ENCODE results near the gene RCAN2.

RCAN2 gene

GRCh38 chr6:46510651-46511050, 19.4 kb upstream of the RCAN2 start:
- Histone ChIP-seq H3K27ac (ENCODE audit: low read depth, low read length) (no peak overlapping the region), H3K4me3 (ENCODE audit: low read length) (no peak overlapping the region)
- no peak for DNase-seq

GRCh38 chr6:46509981-46510510, 18.8 kb upstream of the RCAN2 start:
- no peak for DNase-seq
- Histone ChIP-seq H3K36me3 (ENCODE audit: control insufficient read depth, insufficient read depth, low read length) (no peaks in the 10 kb centered on the region), H3K56ac (ENCODE audit: low read length) (no peak overlapping the region), H4K5ac (ENCODE audit: low read length) (no peak overlapping the region), H3K18ac (ENCODE audit: low read length) (no peak overlapping the region), H3K9ac (ENCODE audit: low read length) (no peak overlapping the region), H2BK15ac (replicated peaks; ENCODE audit: low read depth) (no peak overlapping the region), H3K4ac (ENCODE audit: low read depth, low read length) (no peak overlapping the region), H3K4me1 (ENCODE audit: control insufficient read depth, low read depth, low read length) (no peaks in the 10 kb centered on the region), H3K4me3 (ENCODE audit: low read length) (no peak overlapping the region), H4K8ac (ENCODE audit: low read depth, low read length) (no peak overlapping the region), H2BK5ac (ENCODE audit: low read length) (no peak overlapping the region), H3K4me2 (ENCODE audit: low read length) (no peak overlapping the region), H3K27ac (ENCODE audit: low read depth, low read length) (no peak overlapping the region), H3K27me3 (ENCODE audit: insufficient read depth, low read length, poor library complexity) (no peaks in the 10 kb centered on the region), H3K79me1 (ENCODE audit: low read length) (no peaks in the 10 kb centered on the region), H2BK120ac (ENCODE audit: low read depth, low read length) (no peak overlapping the region), H3K23ac (ENCODE audit: low read length) (no peak overlapping the region), H2AK5ac (ENCODE audit: low read length) (no peak overlapping the region), H3K79me2 (ENCODE audit: control insufficient read depth, insufficient read depth, low read length) (no peaks in the 10 kb centered on the region)
- WGBS (ENCODE audit: extremely low coverage, insufficient coverage, low lambda C conversion rate): no CpG with 5 or more reads among the region's 4 CpGs

More at GRCh38 chr6:46510651-46511050, 19.4 kb upstream of the RCAN2 start:
- Histone ChIP-seq H3K4me2 (ENCODE audit: low read length) (no peak overlapping the region), H3K56ac (ENCODE audit: low read length) (no peak overlapping the region), H2AK5ac (ENCODE audit: low read length) (no peak overlapping the region), H3K27me3 (ENCODE audit: insufficient read depth, low read length, poor library complexity) (no peaks in the 10 kb centered on the region), H3K4ac (ENCODE audit: low read depth, low read length) (no peak overlapping the region), H2BK15ac (replicated peaks; ENCODE audit: low read depth) (no peak overlapping the region), H3K23ac (ENCODE audit: low read length) (no peak overlapping the region), H4K5ac (ENCODE audit: low read length) (no peak overlapping the region), H3K4me1 (ENCODE audit: control insufficient read depth, low read depth, low read length) (no peaks in the 10 kb centered on the region), H3K79me1 (ENCODE audit: low read length) (no peaks in the 10 kb centered on the region), H3K36me3 (ENCODE audit: control insufficient read depth, insufficient read depth, low read length) (no peaks in the 10 kb centered on the region), H4K8ac (ENCODE audit: low read depth, low read length) (no peak overlapping the region), H3K79me2 (ENCODE audit: control insufficient read depth, insufficient read depth, low read length) (no peaks in the 10 kb centered on the region), H2BK120ac (ENCODE audit: low read depth, low read length) (no peak overlapping the region), H3K9ac (ENCODE audit: low read length) (no peak overlapping the region), H3K18ac (ENCODE audit: low read length) (no peak overlapping the region), H2BK5ac (ENCODE audit: low read length) (no peak overlapping the region)

- Histone ChIP-seq H2AK5ac (ENCODE audit: low read length) (no peak overlapping the region), H3K79me1 (ENCODE audit: low read length) (no peaks in the 10 kb centered on the region), H3K79me2 (ENCODE audit: control insufficient read depth, insufficient read depth, low read length) (no peaks in the 10 kb centered on the region), H3K36me3 (ENCODE audit: control insufficient read depth, insufficient read depth, low read length) (no peaks in the 10 kb centered on the region), H3K18ac (ENCODE audit: low read length) (no peak overlapping the region), H3K27ac (ENCODE audit: low read depth, low read length) (no peak overlapping the region), H3K4me1 (ENCODE audit: control insufficient read depth, low read depth, low read length) (no peaks in the 10 kb centered on the region), H4K8ac (ENCODE audit: low read depth, low read length) (no peak overlapping the region), H3K4me2 (ENCODE audit: low read length) (no peak overlapping the region), H2BK15ac (replicated peaks; ENCODE audit: low read depth) (no peak overlapping the region), H3K23ac (ENCODE audit: low read length) (no peak overlapping the region), H3K27me3 (ENCODE audit: insufficient read depth, low read length, poor library complexity) (no peaks in the 10 kb centered on the region), H3K4me3 (ENCODE audit: low read length) (no peak overlapping the region), H4K5ac (ENCODE audit: low read length) (no peak overlapping the region), H3K4ac (ENCODE audit: low read depth, low read length) (no peak overlapping the region), H3K9ac (ENCODE audit: low read length) (no peak overlapping the region), H3K56ac (ENCODE audit: low read length) (no peak overlapping the region), H2BK120ac (ENCODE audit: low read depth, low read length) (no peak overlapping the region), H2BK5ac (ENCODE audit: low read length) (no peak overlapping the region)
- no peak for DNase-seq
- no CpG with 5 or more reads among the region's 4 CpGs for WGBS (ENCODE audit: extremely low coverage, insufficient coverage, low lambda C conversion rate)
Measured at GRCh38 chr6:46509063-46509462, 17.8 kb upstream of the RCAN2 start.

- Histone ChIP-seq H3K27me3 (ENCODE audit: insufficient read depth, low read length, poor library complexity) (no peaks in the 10 kb centered on the region), H3K4me2 (ENCODE audit: low read length) (no peak overlapping the region), H4K5ac (ENCODE audit: low read length) (no peak overlapping the region), H3K4ac (ENCODE audit: low read depth, low read length) (no peak overlapping the region), H3K23ac (ENCODE audit: low read length) (no peak overlapping the region), H3K27ac (ENCODE audit: low read depth, low read length) (no peak overlapping the region), H3K79me2 (ENCODE audit: control insufficient read depth, insufficient read depth, low read length) (no peaks in the 10 kb centered on the region), H3K9ac (ENCODE audit: low read length) (no peak overlapping the region), H3K79me1 (ENCODE audit: low read length) (no peaks in the 10 kb centered on the region), H3K56ac (ENCODE audit: low read length) (no peak overlapping the region), H2AK5ac (ENCODE audit: low read length) (no peak overlapping the region), H3K18ac (ENCODE audit: low read length) (no peak overlapping the region), H2BK120ac (ENCODE audit: low read depth, low read length) (no peak overlapping the region), H2BK15ac (replicated peaks; ENCODE audit: low read depth) (no peak overlapping the region), H4K8ac (ENCODE audit: low read depth, low read length) (no peak overlapping the region), H3K4me3 (ENCODE audit: low read length) (no peak overlapping the region), H3K36me3 (ENCODE audit: control insufficient read depth, insufficient read depth, low read length) (no peaks in the 10 kb centered on the region), H2BK5ac (ENCODE audit: low read length) (no peak overlapping the region), H3K4me1 (ENCODE audit: control insufficient read depth, low read depth, low read length) (no peaks in the 10 kb centered on the region)
- DNase-seq: no peak
Measured at GRCh38 chr6:46507426-46507825, 16.2 kb upstream of the RCAN2 start.

- H3K36me3 ChIP-seq (ENCODE audit: control insufficient read depth, insufficient read depth, low read length): no peaks in the 10 kb centered on the region
- no peaks in the 10 kb centered on the region for H3K79me1 ChIP-seq (ENCODE audit: low read length)
- no peak overlapping the region for H3K56ac ChIP-seq (ENCODE audit: low read length)
- H3K79me2 ChIP-seq (ENCODE audit: control insufficient read depth, insufficient read depth, low read length): no peaks in the 10 kb centered on the region
- no peaks in the 10 kb centered on the region for H3K27me3 ChIP-seq (ENCODE audit: insufficient read depth, low read length, poor library complexity)
- H2BK5ac ChIP-seq (ENCODE audit: low read length): no peak overlapping the region
- H4K5ac ChIP-seq (ENCODE audit: low read length): no peak overlapping the region
- H2BK15ac ChIP-seq (replicated peaks; ENCODE audit: low read depth): no peak overlapping the region
- no peak overlapping the region for H3K18ac ChIP-seq (ENCODE audit: low read length)
- H3K4me1 ChIP-seq (ENCODE audit: control insufficient read depth, low read depth, low read length): no peaks in the 10 kb centered on the region
- no peak overlapping the region for H3K4me3 ChIP-seq (ENCODE audit: low read length)
- no peak overlapping the region for H3K9ac ChIP-seq (ENCODE audit: low read length)
- H4K8ac ChIP-seq (ENCODE audit: low read depth, low read length): no peak overlapping the region
- H3K23ac ChIP-seq (ENCODE audit: low read length): no peak overlapping the region
- no peak for DNase-seq
- H3K4me2 ChIP-seq (ENCODE audit: low read length): no peak overlapping the region
- H3K4ac ChIP-seq (ENCODE audit: low read depth, low read length): no peak overlapping the region
- no peak overlapping the region for H3K27ac ChIP-seq (ENCODE audit: low read depth, low read length)
- no peak overlapping the region for H2AK5ac ChIP-seq (ENCODE audit: low read length)
- no peak overlapping the region for H2BK120ac ChIP-seq (ENCODE audit: low read depth, low read length)
- no CpG with 5 or more reads among the region's 7 CpGs for WGBS (ENCODE audit: extremely low coverage, insufficient coverage, low lambda C conversion rate)
Measured at GRCh38 chr6:46505693-46506512, 14.7 kb upstream of the RCAN2 start.

GRCh38 chr6:46504242-46504641, 13.0 kb upstream of the RCAN2 start:
- DNase-seq: no peak
- Histone ChIP-seq H2BK120ac (ENCODE audit: low read depth, low read length) (no peak overlapping the region), H3K23ac (ENCODE audit: low read length) (no peak overlapping the region), H3K79me1 (ENCODE audit: low read length) (no peaks in the 10 kb centered on the region), H2AK5ac (ENCODE audit: low read length) (no peak overlapping the region), H4K8ac (ENCODE audit: low read depth, low read length) (no peak overlapping the region), H3K4me1 (ENCODE audit: control insufficient read depth, low read depth, low read length) (no peaks in the 10 kb centered on the region), H2BK5ac (ENCODE audit: low read length) (no peak overlapping the region), H3K27ac (ENCODE audit: low read depth, low read length) (no peak overlapping the region), H3K4ac (ENCODE audit: low read depth, low read length) (no peak overlapping the region), H3K4me3 (ENCODE audit: low read length) (no peak overlapping the region), H3K27me3 (ENCODE audit: insufficient read depth, low read length, poor library complexity) (no peaks in the 10 kb centered on the region), H3K36me3 (ENCODE audit: control insufficient read depth, insufficient read depth, low read length) (no peaks in the 10 kb centered on the region), H4K5ac (ENCODE audit: low read length) (no peak overlapping the region), H3K56ac (ENCODE audit: low read length) (no peak overlapping the region), H3K79me2 (ENCODE audit: control insufficient read depth, insufficient read depth, low read length) (no peaks in the 10 kb centered on the region), H3K18ac (ENCODE audit: low read length) (no peak overlapping the region), H3K4me2 (ENCODE audit: low read length) (no peak overlapping the region), H3K9ac (ENCODE audit: low read length) (no peak overlapping the region), H2BK15ac (replicated peaks; ENCODE audit: low read depth) (no peak overlapping the region)

Measured in mesendoderm (in vitro differentiated cells).